Vagina (tissue), 2 donors: ENCODE results near the gene DDI1.

ENCODE experiments used
- POLR2A ChIP-seq, 2 donors: fragments of 450-650 bp; IDR thresholded peaks; one replicate each; pipeline ENCODE4 v1.6.1; 2017; ENCODE audit warnings: antibody characterized with exemption in 2 of 2, mild to moderate bottlenecking in 2 of 2, moderate library complexity in 2 of 2
- POLR2AphosphoS5 ChIP-seq, 2 donors: sonication (generic); formaldehyde crosslinking; IDR thresholded peaks; one replicate each; pipeline ENCODE4 v1.9.0; 2017; ENCODE audit warnings: antibody characterized with exemption in 2 of 2, mild to moderate bottlenecking in 2 of 2, low read depth in 1 of 2; ENCODE audit not compliant: insufficient read depth in 1 of 2
- TF ChIP-seq, protein P1 (sequence below), 3 experiments: fragments of 450-650 bp in 2 of 3; fragments of 200-600 bp in 1 of 3; sonication (generic) in 1 of 3; IDR thresholded peaks; one replicate each; pipeline ENCODE4 v1.5.1; 2017 to 2019; ENCODE audit warnings: antibody characterized with exemption in 3 of 3, mild to moderate bottlenecking in 2 of 3, moderate library complexity in 2 of 3

DNA sequence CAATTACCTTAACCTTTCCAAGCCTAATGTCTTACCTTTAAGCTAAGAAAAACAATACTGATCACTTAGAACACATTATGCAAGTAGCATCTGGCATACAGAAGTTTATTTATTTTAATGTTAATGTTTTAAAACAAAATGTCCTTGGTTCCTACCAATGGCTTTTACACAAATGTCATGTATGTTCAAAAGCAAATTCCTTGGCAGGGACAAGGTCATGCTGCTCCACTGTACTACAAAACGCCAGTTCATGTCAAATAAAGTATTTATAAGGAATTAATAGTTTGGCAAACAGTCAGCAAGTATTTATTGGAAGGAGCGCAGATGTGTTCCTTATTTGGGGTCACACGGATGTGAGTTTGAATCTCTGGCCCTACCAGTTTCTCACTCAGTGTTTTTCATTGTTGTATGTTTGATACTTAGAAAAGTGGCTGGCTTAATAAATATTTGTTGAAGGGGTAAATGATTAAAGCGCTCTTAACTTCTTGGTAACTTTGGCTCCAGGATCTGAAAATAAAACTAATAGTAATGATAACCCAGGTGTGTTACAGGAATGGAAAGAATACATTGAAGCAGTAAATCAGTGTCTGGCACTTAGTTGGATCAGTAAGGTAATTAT lies 18.6 kb downstream of the DDI1 start:
- TF ChIP-seq, protein P1, sequence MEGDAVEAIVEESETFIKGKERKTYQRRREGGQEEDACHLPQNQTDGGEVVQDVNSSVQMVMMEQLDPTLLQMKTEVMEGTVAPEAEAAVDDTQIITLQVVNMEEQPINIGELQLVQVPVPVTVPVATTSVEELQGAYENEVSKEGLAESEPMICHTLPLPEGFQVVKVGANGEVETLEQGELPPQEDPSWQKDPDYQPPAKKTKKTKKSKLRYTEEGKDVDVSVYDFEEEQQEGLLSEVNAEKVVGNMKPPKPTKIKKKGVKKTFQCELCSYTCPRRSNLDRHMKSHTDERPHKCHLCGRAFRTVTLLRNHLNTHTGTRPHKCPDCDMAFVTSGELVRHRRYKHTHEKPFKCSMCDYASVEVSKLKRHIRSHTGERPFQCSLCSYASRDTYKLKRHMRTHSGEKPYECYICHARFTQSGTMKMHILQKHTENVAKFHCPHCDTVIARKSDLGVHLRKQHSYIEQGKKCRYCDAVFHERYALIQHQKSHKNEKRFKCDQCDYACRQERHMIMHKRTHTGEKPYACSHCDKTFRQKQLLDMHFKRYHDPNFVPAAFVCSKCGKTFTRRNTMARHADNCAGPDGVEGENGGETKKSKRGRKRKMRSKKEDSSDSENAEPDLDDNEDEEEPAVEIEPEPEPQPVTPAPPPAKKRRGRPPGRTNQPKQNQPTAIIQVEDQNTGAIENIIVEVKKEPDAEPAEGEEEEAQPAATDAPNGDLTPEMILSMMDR (IDR thresholded peaks at IDR 0.05), result no peak
- no peak for TF ChIP-seq POLR2A (IDR thresholded peaks at IDR 0.05)
- no peak for TF ChIP-seq POLR2AphosphoS5 (IDR thresholded peaks at IDR 0.05; ENCODE audit: insufficient read depth in 1 of 2, low read depth in 1 of 2)
